Measurements from ENCODE around the gene ZNF177.
"Not testable (repeated sequence)": the region's sequence is repeated elsewhere in the genome, so short reads cannot be mapped to it uniquely, and the experiment has no call there.

The ZNF177 gene

GRCh38 chr19:9362905-9363304, at the start of gene ZNF177:
ZNF177 (plus strand) TSS chr19:9363013; CDS start chr19:9378312, 15,299 bp downstream.
- no peak for DNase-seq

- DNase-seq = no peak
Observed at GRCh38 chr19:9313756-9314155, 49.1 kb upstream of the ZNF177 start.

GRCh38 chr19:9321338-9321737, 41.5 kb upstream of the ZNF177 start:
- no peak for DNase-seq

GRCh38 chr19:9321756-9322155, 41.1 kb upstream of the ZNF177 start:
- DNase-seq = not testable (repeated sequence)

- DNase-seq = not testable (repeated sequence)
Observed at GRCh38 chr19:9322201-9322600, 40.6 kb upstream of the ZNF177 start.

- peak; percentile 59 for DNase-seq
Observed at GRCh38 chr19:9323557-9323918, 39.3 kb upstream of the ZNF177 start.

- peak; percentile 95 for DNase-seq
Observed at GRCh38 chr19:9323919-9324583, 38.8 kb upstream of the ZNF177 start, which contains the start of gene ZNF559. ZNF559 (plus strand) TSS chr19:9324179; CDS start chr19:9338550, 14,371 bp downstream.

- DNase-seq = no peak
Observed at GRCh38 chr19:9324584-9324962, 38.2 kb upstream of the ZNF177 start.

GRCh38 chr19:9329999-9330398, 32.8 kb upstream of the ZNF177 start:
- no peak for DNase-seq

GRCh38 chr19:9342610-9343304, 20.1 kb upstream of the ZNF177 start:
- DNase-seq = no peak

GRCh38 chr19:9345005-9345404, 17.8 kb upstream of the ZNF177 start:
- no peak for DNase-seq

- DNase-seq = no peak
Observed at GRCh38 chr19:9348253-9348652, 14.6 kb upstream of the ZNF177 start.

GRCh38 chr19:9348671-9349070, 14.1 kb upstream of the ZNF177 start:
- no peak for DNase-seq

- DNase-seq = no peak
Observed at GRCh38 chr19:9352505-9352904, 10.3 kb upstream of the ZNF177 start.

- no peak for DNase-seq
Observed at GRCh38 chr19:9353011-9353410, 9.8 kb upstream of the ZNF177 start.

GRCh38 chr19:9354651-9355050, 8.2 kb upstream of the ZNF177 start:
- no peak for DNase-seq

- no peak for DNase-seq
Observed at GRCh38 chr19:9370738-9371619, 8.2 kb downstream of the ZNF177 start.

- DNase-seq = no peak
Observed at GRCh38 chr19:9381361-9381785, 18.6 kb downstream of the ZNF177 start.

GRCh38 chr19:9406798-9407352, 44.1 kb downstream of the ZNF177 start:
- DNase-seq = peak; percentile 30

GRCh38 chr19:9407827-9408226, 45.0 kb downstream of the ZNF177 start:
- no peak for DNase-seq

- DNase-seq = no peak
Observed at GRCh38 chr19:9413240-9413954, 50.6 kb downstream of the ZNF177 start.

GRCh38 chr19:9427941-9428340, 65.1 kb downstream of the ZNF177 start:
- no peak for DNase-seq

- DNase-seq = no peak
Observed at GRCh38 chr19:9430444-9430843, 67.6 kb downstream of the ZNF177 start.

All from activated CD4-positive, alpha-beta T cell treated with anti-CD3 and anti-CD28 coated beads, Interleukin-10, Interleukin-2, amounts not matched to agents 100 ng/mL and 50 ng/mL, durations not matched to agents 16 hours and 8 hours (primary cell).